IPS DF 19.7 (cell line): ENCODE results near the gene GPBP1L1.

Experiments used
- DNase-seq: peaks from one replicate; pipeline ENCODE4 v3.0.0-alpha.2; 2013; ENCODE audit warnings: low read depth, low spot score

GPBP1L1 gene

DNA sequence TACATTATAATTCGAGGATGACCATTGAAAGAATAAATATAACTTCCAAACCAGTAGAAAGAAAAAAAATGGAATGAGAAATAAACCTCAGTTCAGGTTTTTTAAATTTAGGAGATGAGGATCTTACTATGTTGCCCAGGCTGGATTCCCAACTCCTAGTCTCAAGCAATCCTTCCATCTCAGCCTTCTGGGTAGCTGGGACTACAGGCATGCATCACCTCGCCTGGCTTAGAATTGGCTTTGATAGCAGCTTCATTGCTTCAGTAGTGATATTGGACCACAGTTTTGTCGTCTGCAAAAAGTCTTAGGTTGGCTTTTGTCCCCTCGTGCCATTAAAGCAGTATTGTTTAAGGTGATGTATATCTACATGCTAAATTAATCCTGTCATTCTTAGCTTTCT lies 99.6 kb downstream of the GPBP1L1 start:
- DNase-seq: no peak

GRCh38 chr1:45585496-45586075 lies 100.7 kb downstream of the GPBP1L1 start:
- DNase-seq: no peak

DNA sequence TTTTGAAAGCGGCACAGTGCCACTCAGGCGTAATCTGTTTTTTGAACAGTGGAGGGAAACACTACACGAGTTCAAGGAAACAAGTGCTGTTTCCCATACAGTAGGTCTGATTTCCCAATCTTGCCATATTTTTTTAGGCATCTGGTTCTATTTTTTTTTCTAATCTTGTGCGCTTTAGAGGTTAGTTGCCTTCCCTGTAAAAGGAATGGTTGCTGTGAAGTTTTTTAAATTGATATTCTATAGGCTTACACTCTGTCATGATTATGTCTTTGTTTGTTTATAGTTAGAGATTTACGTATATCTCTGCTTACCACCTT lies 101.3 kb downstream of the GPBP1L1 start:
- DNase-seq: no peak

DNA sequence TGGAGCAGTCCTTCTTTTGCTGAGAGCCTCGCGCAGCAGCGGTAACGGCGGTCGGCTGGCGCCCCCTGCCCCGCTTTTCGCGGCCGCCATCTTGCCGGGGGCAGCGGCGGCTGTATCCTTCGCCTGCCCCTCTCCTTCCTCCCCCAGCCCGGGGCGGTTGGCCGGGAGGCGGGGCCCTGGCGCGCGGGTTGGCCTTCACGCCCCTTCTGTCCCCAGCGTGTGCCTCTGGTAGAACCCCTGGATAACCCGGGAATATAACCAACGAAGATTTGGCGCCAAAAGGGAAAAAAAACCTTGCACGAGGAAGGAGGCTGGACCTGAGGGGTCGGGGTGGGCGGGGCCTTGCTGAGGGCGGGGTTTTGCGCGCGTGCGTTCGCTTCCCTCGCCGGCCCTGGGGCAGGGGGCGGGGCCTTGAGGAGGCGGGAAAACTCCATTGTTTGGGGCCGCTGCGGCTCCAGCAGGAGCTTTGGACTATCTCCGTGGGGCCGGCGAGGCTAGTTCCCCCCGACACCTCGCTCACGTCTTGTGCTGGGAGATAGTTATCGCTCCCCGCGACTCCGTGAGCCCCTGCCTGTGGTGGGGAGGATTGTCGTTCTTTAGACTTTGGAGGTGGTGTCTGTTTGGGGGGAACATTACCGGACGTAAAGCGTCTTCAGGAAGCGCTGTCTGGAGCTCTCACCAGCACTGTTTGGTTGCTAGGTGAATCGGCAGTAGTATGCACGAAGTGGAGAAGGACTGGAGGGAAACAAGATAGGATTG lies 101.8 kb downstream of the GPBP1L1 start:
- DNase-seq: no peak

- DNase-seq: no peak
Measured at GRCh38 chr1:45583666-45584350, 102.5 kb downstream of the GPBP1L1 start, which contains the start of gene NASP. NASP (plus strand) TSS chr1:45584041; CDS start chr1:45584147, 106 bp downstream.

DNA sequence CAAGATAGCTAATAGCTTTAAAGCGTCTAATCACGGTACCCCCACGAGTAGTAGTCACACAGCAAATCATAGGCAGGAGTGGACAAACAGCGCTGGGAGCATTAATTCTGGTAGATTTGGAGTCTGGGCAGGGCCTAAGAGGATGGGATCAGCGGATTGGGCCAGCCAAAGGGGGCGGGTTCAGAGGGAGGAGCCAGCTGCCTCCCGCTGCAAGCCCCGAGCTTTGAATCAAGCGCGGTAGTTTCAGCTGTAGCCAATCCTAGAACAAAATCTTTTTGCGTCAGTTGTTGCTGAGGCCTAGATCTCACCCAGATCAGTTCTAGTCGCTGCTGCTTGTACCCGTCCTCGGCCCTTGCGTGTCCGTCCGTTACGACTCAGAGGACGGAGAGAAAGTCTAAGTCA lies 103.1 kb downstream of the GPBP1L1 start:
- DNase-seq: peak; percentile 90
